ENCODE data around the gene TNFRSF17. TPM values are rescaled to one million over a fixed set of nuclear protein-coding genes. Genes with fewer than 3 reads are reported as not detected.

The TNFRSF17 gene
- total RNA-seq, 2 donors from 2014 or later, result not detected

DNA sequence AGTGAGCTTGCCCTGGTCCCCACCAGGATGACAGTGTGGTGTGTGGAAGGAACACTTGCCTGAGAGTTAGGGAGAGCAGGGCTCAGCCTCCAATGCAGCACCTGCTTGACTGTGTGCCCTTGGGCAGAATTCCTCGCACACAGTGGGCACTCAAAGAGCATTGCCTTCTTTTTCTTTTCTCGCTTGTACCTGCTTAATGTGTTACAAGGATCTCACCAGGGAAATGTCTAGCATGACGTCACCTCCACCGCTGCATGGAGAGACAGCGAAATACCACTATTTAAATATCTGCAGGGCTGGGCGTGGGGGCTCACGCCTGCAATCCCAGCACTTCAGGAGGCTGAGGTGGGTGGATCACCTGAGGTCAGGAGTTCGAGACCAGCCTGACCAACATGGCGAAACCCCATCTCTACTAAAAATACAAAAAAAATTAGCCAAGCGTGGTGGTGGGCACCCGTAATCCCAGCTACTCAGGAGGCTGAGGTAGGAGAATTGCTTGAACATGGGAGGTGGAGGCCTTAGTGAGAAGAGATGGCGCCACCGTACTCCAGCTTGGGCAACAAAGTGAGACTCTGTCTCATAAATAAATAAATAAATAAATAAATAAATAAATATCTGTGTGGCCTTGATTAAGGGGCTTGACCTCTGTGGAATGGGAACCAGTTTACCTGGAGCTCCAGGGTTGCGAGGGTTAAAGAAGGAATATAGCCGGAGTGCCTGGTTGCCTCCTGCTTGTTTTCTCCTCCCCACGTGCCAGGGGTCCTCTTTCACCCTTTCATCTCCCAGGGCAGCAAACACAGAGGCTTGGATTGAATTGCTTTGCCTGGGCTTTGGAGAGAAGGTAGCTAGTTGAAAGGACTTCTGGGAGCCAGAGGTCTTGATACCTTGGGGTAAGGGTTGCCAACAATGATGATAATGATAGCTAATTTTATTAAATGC, 27.8 kb downstream of the TNFRSF17 start:
- Histone ChIP-seq H3K9ac (ENCODE audit: extremely low read depth, low read length, poor library complexity, severe bottlenecking) (no peak overlapping the region), H3K36me3 (ENCODE audit: control insufficient read depth, insufficient read depth, low read length) (no peaks in the 10 kb centered on the region), H3K4me1 (ENCODE audit: control insufficient read depth, insufficient read depth, low read length) (no peaks in the 10 kb centered on the region), H3K27ac (ENCODE audit: low read depth, low read length) (no peak overlapping the region), H3K9me3 (ENCODE audit: control insufficient read depth, low read length) (no peaks in the 10 kb centered on the region), H3K4me3 (ENCODE audit: low read length) (no peak overlapping the region), H3K27me3 (ENCODE audit: control insufficient read depth, insufficient read depth, low read length, poor library complexity, severe bottlenecking) (no peaks in the 10 kb centered on the region)
- no peak for DNase-seq
- no peak overlapping the region for H3K27ac Mint-ChIP-seq
- TF ChIP-seq, protein P1, sequence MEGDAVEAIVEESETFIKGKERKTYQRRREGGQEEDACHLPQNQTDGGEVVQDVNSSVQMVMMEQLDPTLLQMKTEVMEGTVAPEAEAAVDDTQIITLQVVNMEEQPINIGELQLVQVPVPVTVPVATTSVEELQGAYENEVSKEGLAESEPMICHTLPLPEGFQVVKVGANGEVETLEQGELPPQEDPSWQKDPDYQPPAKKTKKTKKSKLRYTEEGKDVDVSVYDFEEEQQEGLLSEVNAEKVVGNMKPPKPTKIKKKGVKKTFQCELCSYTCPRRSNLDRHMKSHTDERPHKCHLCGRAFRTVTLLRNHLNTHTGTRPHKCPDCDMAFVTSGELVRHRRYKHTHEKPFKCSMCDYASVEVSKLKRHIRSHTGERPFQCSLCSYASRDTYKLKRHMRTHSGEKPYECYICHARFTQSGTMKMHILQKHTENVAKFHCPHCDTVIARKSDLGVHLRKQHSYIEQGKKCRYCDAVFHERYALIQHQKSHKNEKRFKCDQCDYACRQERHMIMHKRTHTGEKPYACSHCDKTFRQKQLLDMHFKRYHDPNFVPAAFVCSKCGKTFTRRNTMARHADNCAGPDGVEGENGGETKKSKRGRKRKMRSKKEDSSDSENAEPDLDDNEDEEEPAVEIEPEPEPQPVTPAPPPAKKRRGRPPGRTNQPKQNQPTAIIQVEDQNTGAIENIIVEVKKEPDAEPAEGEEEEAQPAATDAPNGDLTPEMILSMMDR (conservative IDR thresholded peaks at IDR 0.05), result no peak
- peaks cover 10% of the 10 kb centered on the region for H3K4me1 Mint-ChIP-seq
- H3K36me3 Mint-ChIP-seq (ENCODE audit: low read depth), result no peaks in the 10 kb centered on the region
- no peak overlapping the region for H3K4me3 Mint-ChIP-seq
- 90 to 100% methylated on average over 4 to 14 of the region's 16 CpGs for WGBS, 2 experiments (ENCODE audit: insufficient coverage in 1 of 2, insufficient read length in 1 of 2)
- no peaks in the 10 kb centered on the region for H3K9me3 Mint-ChIP-seq
- H3K27me3 Mint-ChIP-seq (ENCODE audit: insufficient read depth), result no peaks in the 10 kb centered on the region

DNA sequence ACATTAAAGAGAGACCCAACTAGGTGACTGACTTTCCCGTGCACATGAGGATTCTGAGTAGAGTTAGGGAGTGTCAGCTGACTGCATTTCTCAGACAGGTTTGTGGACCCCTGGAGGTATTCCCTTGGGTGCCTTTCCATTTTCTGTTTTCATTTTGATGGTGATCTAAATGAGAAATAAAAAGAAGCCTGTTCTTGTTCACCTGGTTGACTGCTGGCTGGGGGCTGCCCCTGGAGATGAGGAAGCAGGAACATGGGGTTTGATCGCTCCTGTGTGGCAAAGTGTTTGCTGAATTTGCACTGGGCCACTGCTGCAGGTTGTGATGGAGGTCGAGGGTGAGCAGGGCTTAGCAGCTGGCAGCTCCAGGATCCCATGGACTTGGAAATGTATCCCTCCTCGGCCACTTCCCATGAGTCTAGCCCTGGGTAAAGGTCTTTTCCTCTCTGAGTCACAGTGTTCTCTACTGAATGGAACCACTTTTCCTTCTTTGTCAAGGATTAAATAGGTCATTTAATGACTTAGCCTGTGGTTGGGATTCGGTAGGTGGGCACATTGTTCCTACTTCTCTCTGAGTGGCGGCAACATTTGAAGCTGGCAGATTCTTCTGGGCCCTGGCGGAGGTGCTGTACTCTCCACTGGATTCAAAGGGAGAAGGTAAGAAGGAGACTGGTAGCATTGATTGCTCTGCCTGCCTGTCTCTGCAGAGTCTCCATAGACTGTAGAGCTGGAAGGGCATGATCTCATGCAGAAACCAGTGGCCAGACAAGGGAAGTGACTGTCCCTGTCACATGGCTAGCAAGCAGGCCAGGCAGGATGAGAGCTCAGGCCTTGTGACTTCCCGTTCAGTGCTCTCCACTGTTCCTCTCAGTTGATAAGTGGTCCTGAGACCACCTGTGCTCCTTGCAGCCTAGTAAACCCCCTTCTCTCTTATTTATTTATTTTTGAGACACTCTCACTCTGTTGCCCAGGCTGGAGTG, 29.4 kb downstream of the TNFRSF17 start:
- H3K4me3 ChIP-seq (ENCODE audit: low read length), result no peak overlapping the region
- H3K36me3 Mint-ChIP-seq (ENCODE audit: low read depth), result no peaks in the 10 kb centered on the region
- no peaks in the 10 kb centered on the region for H3K9me3 Mint-ChIP-seq
- peaks cover 10% of the 10 kb centered on the region for H3K4me1 Mint-ChIP-seq
- H3K9ac ChIP-seq (ENCODE audit: extremely low read depth, low read length, poor library complexity, severe bottlenecking), result no peak overlapping the region
- no peaks in the 10 kb centered on the region for H3K36me3 ChIP-seq (ENCODE audit: control insufficient read depth, insufficient read depth, low read length)
- TF ChIP-seq, protein P1 (conservative IDR thresholded peaks at IDR 0.05), result no peak
- H3K9me3 ChIP-seq (ENCODE audit: control insufficient read depth, low read length), result no peaks in the 10 kb centered on the region
- peak overlapping the region; percentile 6 for H3K27ac Mint-ChIP-seq
- no peak overlapping the region for H3K4me3 Mint-ChIP-seq
- WGBS, 2 experiments (ENCODE audit: insufficient coverage in 1 of 2, insufficient read length in 1 of 2), result 84 to 89% methylated on average over 5 to 8 of the region's 8 CpGs
- no peaks in the 10 kb centered on the region for H3K27me3 ChIP-seq (ENCODE audit: control insufficient read depth, insufficient read depth, low read length, poor library complexity, severe bottlenecking)
- no peak overlapping the region for H3K27ac ChIP-seq (ENCODE audit: low read depth, low read length)
- no peaks in the 10 kb centered on the region for H3K27me3 Mint-ChIP-seq (ENCODE audit: insufficient read depth)
- H3K4me1 ChIP-seq (ENCODE audit: control insufficient read depth, insufficient read depth, low read length), result no peaks in the 10 kb centered on the region
- no peak for DNase-seq
